AG09309 (cell line): ENCODE measurements around the gene IFIH1.

Source experiments
- DNase-seq: peaks from one replicate; pipeline ENCODE4 v3.0.0-alpha.2; 2010; ENCODE audit warnings: low read depth
- H3K4me3 ChIP-seq: 2 replicates; pipeline ENCODE4 v1.5.1; 2011; ENCODE audit warnings: mild to moderate bottlenecking, low read depth, low read length, moderate library complexity; ENCODE audit not compliant: control insufficient read depth
- CTCF ChIP-seq: IDR thresholded peaks from 2 replicates; pipeline ENCODE4 v1.5.1; 2011; ENCODE audit warnings: mild to moderate bottlenecking, low read depth, low read length, inconsistent platforms; ENCODE audit not compliant: insufficient read depth, control insufficient read depth; ENCODE audit errors: missing control alignments

Gene IFIH1

GRCh38 chr2:162342321-162342720 lies 23.8 kb upstream of the IFIH1 start:
- no peak for DNase-seq
- TF ChIP-seq CTCF: no peak
- H3K4me3 ChIP-seq: no peak overlapping the region

GRCh38 chr2:162340822-162341221 lies 22.3 kb upstream of the IFIH1 start:
- no peak for DNase-seq
- no peak for TF ChIP-seq CTCF
- H3K4me3 ChIP-seq: no peak overlapping the region

GRCh38 chr2:162337868-162338267 lies 19.4 kb upstream of the IFIH1 start:
- H3K4me3 ChIP-seq: no peak overlapping the region
- no peak for DNase-seq
- no peak for TF ChIP-seq CTCF

- no peak overlapping the region for H3K4me3 ChIP-seq
- no peak for DNase-seq
- peak; percentile 48 for TF ChIP-seq CTCF
These were observed 15.5 kb upstream of the IFIH1 start for GRCh38 chr2:162333968-162334367.

GRCh38 chr2:162330881-162331280 lies 12.4 kb upstream of the IFIH1 start:
- no peak overlapping the region for H3K4me3 ChIP-seq
- TF ChIP-seq CTCF: no peak
- DNase-seq: no peak

- TF ChIP-seq CTCF: no peak
- no peak for DNase-seq
- no peak overlapping the region for H3K4me3 ChIP-seq
These were observed 10.1 kb upstream of the IFIH1 start for GRCh38 chr2:162328424-162329157.

GRCh38 chr2:162327806-162328205 lies 9.3 kb upstream of the IFIH1 start:
- no peak overlapping the region for H3K4me3 ChIP-seq
- no peak for TF ChIP-seq CTCF
- DNase-seq: no peak
